Stimulated activated naive CD8-positive, alpha-beta T cell treated with anti-CD3 and anti-CD28 coated beads, Interleukin-15, amount 100 ng/mL, for 72 hours (primary cell): ENCODE data around the gene UNC13A.

Experiments used
- ATAC-seq: fragments of 150-1000 bp; cut with Tn5 transposase; 2 replicates; pipeline ENCODE4 v1.10.0; 2021; ENCODE audit warnings: mild to moderate bottlenecking, moderate library complexity
- DNase-seq, 2 donors: peaks; one replicate each; pipeline ENCODE4 v3.0.0; 2021 to 2022
- H3K27ac Mint-ChIP-seq, 2 donors: one replicate each; pipeline ENCODE4 v1.8.0; 2022; ENCODE audit warnings: mild to moderate bottlenecking in 2 of 2, mixed read lengths in 2 of 2, moderate library complexity in 2 of 2
- H3K27me3 Mint-ChIP-seq: one replicate; pipeline ENCODE4 v1.8.0; 2022; ENCODE audit warnings: mixed read lengths
- H3K4me1 Mint-ChIP-seq: one replicate; pipeline ENCODE4 v1.8.0; 2022; ENCODE audit warnings: mild to moderate bottlenecking, mixed read lengths
- H3K4me3 Mint-ChIP-seq, 2 donors: one replicate each; pipeline ENCODE4 v1.8.0; 2022; ENCODE audit warnings: mild to moderate bottlenecking in 2 of 2, mixed read lengths in 2 of 2, moderate library complexity in 1 of 2
- H3K9me3 Mint-ChIP-seq, 2 donors: one replicate each; pipeline ENCODE4 v1.8.0; 2022; ENCODE audit warnings: mixed read lengths in 2 of 2

Gene UNC13A

GRCh38 chr19:17627921-17628320, 60.2 kb downstream of the UNC13A start:
- no peak overlapping the region for H3K4me3 Mint-ChIP-seq
- ATAC-seq (no peak), DNase-seq (no peak)
- no peaks in the 10 kb centered on the region for H3K9me3 Mint-ChIP-seq
- H3K4me1 Mint-ChIP-seq = no peaks in the 10 kb centered on the region
- no peaks in the 10 kb centered on the region for H3K27me3 Mint-ChIP-seq
- no peak overlapping the region for H3K27ac Mint-ChIP-seq

DNA sequence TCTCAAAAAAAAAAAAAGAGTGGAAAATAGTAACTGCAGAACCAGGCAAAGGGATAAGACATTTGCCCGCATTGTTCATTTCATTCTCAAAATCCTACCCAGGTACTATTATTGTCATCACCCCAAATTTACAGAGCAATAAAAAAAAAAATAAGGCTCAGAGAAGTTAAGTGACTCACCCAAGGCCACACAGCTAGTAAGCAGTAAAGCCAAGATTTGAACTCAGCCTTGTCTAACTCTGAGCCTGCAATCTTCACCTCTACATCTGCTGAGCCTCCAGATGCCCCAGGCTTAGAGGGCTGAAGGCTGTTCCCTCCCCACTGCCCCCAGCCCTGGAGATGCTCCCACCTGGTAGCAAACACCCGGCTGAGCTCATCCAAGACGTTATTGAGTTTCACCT, 61.0 kb downstream of the UNC13A start:
- no peak for DNase-seq
- Mint-ChIP-seq H3K27me3 (no peaks in the 10 kb centered on the region), H3K4me3 (no peak overlapping the region), H3K27ac (no peak overlapping the region), H3K4me1 (no peaks in the 10 kb centered on the region), H3K9me3 (peaks cover 0 to under 1% of the 10 kb centered on the region in 2 donors)
- ATAC-seq = no peak

GRCh38 chr19:17626456-17627015, 61.6 kb downstream of the UNC13A start:
- no peak for DNase-seq
- Mint-ChIP-seq H3K27me3 (peaks cover 4% of the 10 kb centered on the region), H3K4me1 (no peaks in the 10 kb centered on the region), H3K9me3 (peaks cover 5 to 6% of the 10 kb centered on the region in 2 donors), H3K27ac (no peak overlapping the region), H3K4me3 (no peak overlapping the region)
- ATAC-seq = no peak

- no peak for DNase-seq
- Mint-ChIP-seq H3K27me3 (peaks cover 9% of the 10 kb centered on the region), H3K27ac (no peak overlapping the region), H3K4me3 (no peak overlapping the region), H3K9me3 (peaks cover 9 to 12% of the 10 kb centered on the region in 2 donors), H3K4me1 (no peaks in the 10 kb centered on the region)
- no peak for ATAC-seq
These were observed 62.2 kb downstream of the UNC13A start for GRCh38 chr19:17625980-17626379.

DNA sequence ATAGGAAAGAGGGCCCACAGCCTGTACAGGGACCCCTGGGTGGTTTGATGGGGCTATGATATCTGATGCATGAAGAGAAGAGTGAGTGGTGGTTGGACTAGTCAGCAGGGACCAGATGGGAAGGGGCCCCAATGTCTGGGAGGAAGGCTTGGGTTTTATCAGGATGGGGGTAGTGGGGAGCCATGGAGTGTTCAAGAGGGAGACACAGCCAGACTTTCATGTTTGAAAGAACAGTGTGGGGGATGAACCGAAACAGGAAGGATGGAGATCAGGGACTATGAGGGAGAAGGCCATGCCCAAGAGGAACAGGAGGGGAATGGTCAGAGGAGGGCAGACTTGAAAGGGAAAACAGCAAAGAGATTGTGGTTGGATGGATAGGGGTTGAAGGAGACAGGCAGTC, 63.1 kb downstream of the UNC13A start:
- DNase-seq (no peak), ATAC-seq (no peak)
- H3K4me3 Mint-ChIP-seq = no peak overlapping the region

DNA sequence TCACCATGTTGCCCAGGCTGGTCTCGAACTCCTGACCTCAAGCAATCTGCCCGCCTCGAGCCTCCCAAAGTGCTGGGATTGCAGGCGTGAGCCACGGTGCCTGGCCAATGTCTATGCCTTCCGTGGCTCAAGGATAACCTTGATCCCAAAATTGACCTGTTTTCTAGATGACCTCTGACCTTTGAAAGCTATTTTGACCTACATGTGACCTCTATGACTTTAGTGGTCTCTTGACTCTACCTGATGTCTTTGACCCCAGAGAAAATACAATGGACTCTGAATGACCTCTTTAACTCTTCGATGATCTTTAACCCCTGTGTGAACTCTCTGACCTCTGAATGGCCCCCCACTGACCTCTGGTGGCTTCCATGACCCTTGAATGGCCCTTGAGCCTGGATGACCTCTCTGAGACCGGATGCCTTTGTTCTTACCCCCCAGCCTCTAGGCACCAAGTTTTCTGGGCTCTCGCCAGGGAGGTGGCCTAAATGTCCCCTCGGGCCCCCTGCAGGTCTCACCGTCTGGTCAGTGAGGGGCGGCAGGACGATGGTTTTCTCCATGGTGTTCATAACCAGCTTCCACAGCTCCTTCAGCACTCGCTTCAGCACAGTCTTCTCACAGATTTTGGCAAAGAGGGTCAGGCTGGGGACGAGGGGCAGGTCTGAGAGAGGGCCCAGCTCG, 63.7 kb downstream of the UNC13A start:
- H3K27ac Mint-ChIP-seq = peak overlapping the region in 1 of 2 donors; percentile 67
- H3K4me1 Mint-ChIP-seq = no peaks in the 10 kb centered on the region
- peaks cover 9 to 12% of the 10 kb centered on the region in 2 donors for H3K9me3 Mint-ChIP-seq
- no peak overlapping the region for H3K4me3 Mint-ChIP-seq
- ATAC-seq = no peak
- DNase-seq = no peak
- peaks cover 10% of the 10 kb centered on the region for H3K27me3 Mint-ChIP-seq

More for the DNA sequence above, 63.1 kb downstream of the UNC13A start:
- Mint-ChIP-seq H3K27ac (no peak overlapping the region), H3K4me1 (no peaks in the 10 kb centered on the region), H3K9me3 (peaks cover 9 to 12% of the 10 kb centered on the region in 2 donors), H3K27me3 (peaks cover 10% of the 10 kb centered on the region)

- no peak overlapping the region for H3K27ac Mint-ChIP-seq
- peaks cover 18% of the 10 kb centered on the region for H3K27me3 Mint-ChIP-seq
- no peaks in the 10 kb centered on the region for H3K4me1 Mint-ChIP-seq
- no peak for DNase-seq
- H3K9me3 Mint-ChIP-seq = peaks cover 9 to 12% of the 10 kb centered on the region in 2 donors
- no peak overlapping the region for H3K4me3 Mint-ChIP-seq
- ATAC-seq = no peak
These were observed 64.8 kb downstream of the UNC13A start for GRCh38 chr19:17623224-17623935.

DNA sequence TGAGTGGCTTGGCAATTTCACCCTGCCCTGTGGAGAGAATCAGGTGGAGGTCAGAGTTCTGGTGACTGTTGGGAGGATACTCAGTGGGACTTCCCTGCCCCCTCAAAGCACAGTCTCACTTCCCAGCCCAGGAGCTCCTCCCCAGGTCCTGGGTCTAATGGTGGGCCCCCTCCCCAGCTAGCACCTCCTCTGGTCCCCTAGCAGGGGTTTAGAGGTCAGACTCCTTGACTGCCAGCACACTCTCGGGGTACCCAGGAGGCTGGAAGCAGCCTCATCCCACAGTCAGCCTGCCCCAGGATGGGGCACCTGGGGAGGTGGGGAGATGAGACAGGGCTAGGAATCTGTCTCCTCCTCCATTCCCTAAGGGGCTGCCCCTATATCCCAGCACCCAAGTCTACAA, 67.5 kb downstream of the UNC13A start:
- peaks cover 9 to 12% of the 10 kb centered on the region in 2 donors for H3K9me3 Mint-ChIP-seq
- no peak for ATAC-seq
- peaks cover 13% of the 10 kb centered on the region for H3K4me1 Mint-ChIP-seq
- DNase-seq = no peak
- H3K27ac Mint-ChIP-seq = no peak overlapping the region
- H3K27me3 Mint-ChIP-seq = peaks cover 45% of the 10 kb centered on the region
- H3K4me3 Mint-ChIP-seq = no peak overlapping the region

- Mint-ChIP-seq H3K27me3 (peaks cover 62% of the 10 kb centered on the region), H3K27ac (no peak overlapping the region)
These were observed 69.2 kb downstream of the UNC13A start for GRCh38 chr19:17618936-17619335.

DNA sequence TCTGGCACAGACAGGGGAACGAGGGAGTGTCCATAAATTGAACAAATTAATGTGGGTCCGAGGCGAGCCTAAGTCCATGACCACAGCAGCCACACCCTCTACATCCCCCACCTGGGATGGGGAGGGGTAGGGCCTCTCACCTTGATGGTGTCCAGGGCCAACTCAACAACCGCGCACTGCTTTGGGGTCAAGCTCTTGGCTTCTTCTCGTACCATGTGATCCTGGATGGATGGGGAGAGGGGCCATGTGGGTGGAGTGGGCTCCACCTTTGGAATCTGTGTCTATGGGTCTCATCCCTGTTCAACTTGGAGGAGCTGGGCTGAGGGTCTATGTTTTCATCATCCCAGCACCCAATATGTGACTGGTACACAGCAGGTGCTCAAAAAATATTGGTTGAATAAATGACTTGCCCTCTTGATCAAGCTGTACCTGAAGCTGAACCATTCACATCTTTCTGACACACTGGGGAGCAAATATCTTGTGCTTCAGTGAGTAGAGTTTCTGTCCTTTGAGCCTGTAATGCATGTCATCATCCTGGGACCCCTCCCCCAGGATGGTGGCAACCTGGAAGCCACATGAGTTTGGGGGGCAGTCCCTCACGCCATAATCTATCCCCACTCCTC, 69.8 kb downstream of the UNC13A start:
- H3K27ac Mint-ChIP-seq = no peak overlapping the region
- peaks cover 62% of the 10 kb centered on the region for H3K27me3 Mint-ChIP-seq
- peaks cover 13% of the 10 kb centered on the region for H3K4me1 Mint-ChIP-seq
- ATAC-seq (no peak), DNase-seq (no peak)
- peaks cover 9 to 12% of the 10 kb centered on the region in 2 donors for H3K9me3 Mint-ChIP-seq
- H3K4me3 Mint-ChIP-seq = no peak overlapping the region

More at GRCh38 chr19:17618936-17619335, 69.2 kb downstream of the UNC13A start:
- H3K4me3 Mint-ChIP-seq = no peak overlapping the region
- peaks cover 13% of the 10 kb centered on the region for H3K4me1 Mint-ChIP-seq
- DNase-seq (no peak), ATAC-seq (no peak)
- peaks cover 9 to 12% of the 10 kb centered on the region in 2 donors for H3K9me3 Mint-ChIP-seq

GRCh38 chr19:17617807-17618192, 70.4 kb downstream of the UNC13A start:
- H3K9me3 Mint-ChIP-seq = peaks cover 9 to 12% of the 10 kb centered on the region in 2 donors
- no peak overlapping the region for H3K4me3 Mint-ChIP-seq
- no peak overlapping the region for H3K27ac Mint-ChIP-seq
- H3K27me3 Mint-ChIP-seq = peaks cover 62% of the 10 kb centered on the region
- ATAC-seq = no peak
- DNase-seq = no peak
- peaks cover 13% of the 10 kb centered on the region for H3K4me1 Mint-ChIP-seq

GRCh38 chr19:17616961-17617806, 71.0 kb downstream of the UNC13A start:
- peaks cover 9 to 12% of the 10 kb centered on the region in 2 donors for H3K9me3 Mint-ChIP-seq
- DNase-seq (no peak), ATAC-seq (peak; percentile 21)
- no peak overlapping the region for H3K27ac Mint-ChIP-seq
- H3K27me3 Mint-ChIP-seq = peaks cover 62% of the 10 kb centered on the region
- peak overlapping the region; percentile 35 to 69 for H3K4me3 Mint-ChIP-seq
- H3K4me1 Mint-ChIP-seq = peaks cover 13% of the 10 kb centered on the region

DNA sequence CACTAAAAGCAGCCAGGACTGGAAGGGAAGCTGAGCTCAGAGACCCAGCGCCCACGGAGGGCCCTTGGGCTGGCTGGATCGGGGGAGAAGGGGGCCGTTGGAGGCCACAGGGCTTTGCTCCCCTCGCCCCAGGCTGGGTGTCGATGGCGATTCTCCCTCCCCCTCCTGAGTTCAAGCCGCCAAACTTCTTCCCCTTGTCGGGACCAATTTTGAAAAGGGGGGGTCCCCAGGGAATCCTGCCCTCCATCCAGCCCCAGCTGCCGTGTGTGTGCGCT, 71.5 kb downstream of the UNC13A start:
- ATAC-seq (peak; percentile 16), DNase-seq (no peak)
- Mint-ChIP-seq H3K27ac (no peak overlapping the region), H3K27me3 (peaks cover 59% of the 10 kb centered on the region), H3K4me1 (peaks cover 13% of the 10 kb centered on the region), H3K9me3 (peaks cover 6 to 7% of the 10 kb centered on the region in 2 donors), H3K4me3 (peak overlapping the region; percentile 35 to 69)

- Mint-ChIP-seq H3K4me3 (peak overlapping the region; percentile 35 to 69), H3K9me3 (peaks cover under 1 to 1% of the 10 kb centered on the region in 2 donors), H3K4me1 (peaks cover 13% of the 10 kb centered on the region), H3K27ac (no peak overlapping the region), H3K27me3 (peaks cover 54% of the 10 kb centered on the region)
- DNase-seq = no peak
- peak; percentile 27 for ATAC-seq
These were observed 72.1 kb downstream of the UNC13A start for GRCh38 chr19:17615889-17616685.
